IPS-11a (cell line): Measurements from ENCODE around the gene AKAP10.
"Not testable (repeated sequence)": the region's sequence is repeated elsewhere in the genome, so short reads cannot be mapped to it uniquely, and the experiment has no call there.

Source experiments
- H3K4me3 ChIP-seq: one replicate; pipeline ENCODE4 v1.5.1; 2013; ENCODE audit warnings: low read depth, low read length, control low read depth

AKAP10 gene

GRCh38 chr17:19977293-19978208 is at the start of gene AKAP10:
AKAP10 (minus strand) TSS chr17:19977828; CDS start chr17:19977679, 149 bp downstream.
- H3K4me3 ChIP-seq = peak within 1 kb of the TSS; percentile 56

- no peak overlapping the region for H3K4me3 ChIP-seq
Observed at GRCh38 chr17:20026960-20027359, 49.3 kb upstream of the AKAP10 start.

GRCh38 chr17:20022701-20023100 is 45.1 kb upstream of the AKAP10 start:
- no peak overlapping the region for H3K4me3 ChIP-seq

- not testable (repeated sequence) for H3K4me3 ChIP-seq
Observed at GRCh38 chr17:20016475-20016992, 38.9 kb upstream of the AKAP10 start.

GRCh38 chr17:20012017-20012536 is 34.4 kb upstream of the AKAP10 start:
- H3K4me3 ChIP-seq = no peak overlapping the region

- no peak overlapping the region for H3K4me3 ChIP-seq
Observed at GRCh38 chr17:20010936-20011335, 33.3 kb upstream of the AKAP10 start.

- peak overlapping the region; percentile 53 for H3K4me3 ChIP-seq
Observed at GRCh38 chr17:20010099-20010863, 32.7 kb upstream of the AKAP10 start.

- H3K4me3 ChIP-seq = peak within 1 kb of the TSS; percentile 53
Observed at GRCh38 chr17:20009302-20010098, 31.9 kb upstream of the AKAP10 start, which contains the start of gene SPECC1. SPECC1 (plus strand) TSS chr17:20009359; CDS start chr17:20096652, 87,293 bp downstream.

GRCh38 chr17:20009052-20009301 is 31.3 kb upstream of the AKAP10 start:
- H3K4me3 ChIP-seq = peak overlapping the region; percentile 47

- peak overlapping the region; percentile 47 for H3K4me3 ChIP-seq
Observed at GRCh38 chr17:20008242-20009051, 30.8 kb upstream of the AKAP10 start.

GRCh38 chr17:19996502-19996901 is 18.9 kb upstream of the AKAP10 start:
- no peak overlapping the region for H3K4me3 ChIP-seq

GRCh38 chr17:19996086-19996485 is 18.5 kb upstream of the AKAP10 start:
- H3K4me3 ChIP-seq = no peak overlapping the region

- H3K4me3 ChIP-seq = no peak overlapping the region
Observed at GRCh38 chr17:19992803-19993713, 15.4 kb upstream of the AKAP10 start.

- H3K4me3 ChIP-seq = no peak overlapping the region
Observed at GRCh38 chr17:19991252-19991885, 13.7 kb upstream of the AKAP10 start.

GRCh38 chr17:19987897-19988296 is 10.3 kb upstream of the AKAP10 start:
- H3K4me3 ChIP-seq = no peak overlapping the region

- H3K4me3 ChIP-seq = no peak overlapping the region
Observed at GRCh38 chr17:19986941-19987861, 9.6 kb upstream of the AKAP10 start.
